Trophoblast cell (in vitro differentiated cells and primary cell): ENCODE data around the gene TYMP.

ENCODE experiments used
- DNase-seq, 2 donors: peaks; one replicate each; pipeline ENCODE4 v3.0.0-alpha.2; 2016
- H2AFZ ChIP-seq: 2 replicates; pipeline ENCODE4 v1.6.1; 2013; ENCODE audit warnings: low read length, moderate library complexity, mild to moderate bottlenecking; ENCODE audit not compliant: insufficient read depth, poor library complexity
- H2AK5ac ChIP-seq: 2 replicates; pipeline ENCODE4 v1.6.1; 2013; ENCODE audit warnings: mild to moderate bottlenecking, low read length
- H2BK120ac ChIP-seq: 2 replicates; pipeline ENCODE4 v1.6.1; 2013; ENCODE audit warnings: low read length, mild to moderate bottlenecking, moderate library complexity; ENCODE audit not compliant: insufficient read depth, poor library complexity
- H2BK12ac ChIP-seq: 2 replicates; pipeline ENCODE4 v1.6.1; 2013; ENCODE audit warnings: mild to moderate bottlenecking, low read length, moderate library complexity
- H2BK5ac ChIP-seq: 2 replicates; pipeline ENCODE4 v1.6.1; 2013; ENCODE audit warnings: low read length, low read depth, moderate library complexity, mild to moderate bottlenecking; ENCODE audit not compliant: poor library complexity
- H3K14ac ChIP-seq: 2 replicates; pipeline ENCODE4 v1.6.1; 2013; ENCODE audit warnings: mild to moderate bottlenecking, low read length
- H3K18ac ChIP-seq: 2 replicates; pipeline ENCODE4 v1.6.1; 2013; ENCODE audit warnings: mild to moderate bottlenecking, low read length
- H3K23ac ChIP-seq: 2 replicates; pipeline ENCODE4 v1.6.1; 2013; ENCODE audit warnings: low read length
- H3K27ac ChIP-seq: 2 replicates; pipeline ENCODE4 v1.5.1; 2013; ENCODE audit warnings: low read depth, mild to moderate bottlenecking, inconsistent platforms, low read length, moderate library complexity
- H3K27me3 ChIP-seq: 2 replicates; pipeline ENCODE4 v1.6.1; 2013; ENCODE audit warnings: inconsistent platforms, mild to moderate bottlenecking, low read length, moderate library complexity; ENCODE audit not compliant: insufficient read depth
- H3K36me3 ChIP-seq, 2 experiments: 1 replicate in 1 of 2; 2 replicates in 1 of 2; pipeline ENCODE4 v1.6.1; 2013; ENCODE audit warnings: low read length in 2 of 2, mild to moderate bottlenecking in 2 of 2, moderate library complexity in 1 of 2; ENCODE audit not compliant: insufficient read depth in 2 of 2, control insufficient read depth in 1 of 2
- H3K4ac ChIP-seq: 2 replicates; pipeline ENCODE4 v1.6.1; 2013; ENCODE audit warnings: low read depth, mild to moderate bottlenecking, low read length, moderate library complexity
- H3K4me1 ChIP-seq, 2 experiments: 1 replicate in 1 of 2; 2 replicates in 1 of 2; pipeline ENCODE4 v1.6.1; 2013; ENCODE audit warnings: low read length in 2 of 2, mild to moderate bottlenecking in 2 of 2, moderate library complexity in 1 of 2; ENCODE audit not compliant: insufficient read depth in 2 of 2, control insufficient read depth in 1 of 2
- H3K4me2 ChIP-seq: 2 replicates; pipeline ENCODE4 v1.6.1; 2013; ENCODE audit warnings: inconsistent platforms, mild to moderate bottlenecking, low read length, moderate library complexity
- H3K4me3 ChIP-seq: 2 replicates; pipeline ENCODE4 v1.5.1; 2013; ENCODE audit warnings: mild to moderate bottlenecking, low read depth, low read length, inconsistent platforms
- H3K79me1 ChIP-seq: one replicate; pipeline ENCODE4 v1.6.1; 2013; ENCODE audit warnings: low read length
- H3K79me2 ChIP-seq: 2 replicates; pipeline ENCODE4 v1.6.1; 2013; ENCODE audit warnings: low read length, mild to moderate bottlenecking; ENCODE audit not compliant: control insufficient read depth, insufficient read depth, poor library complexity
- H3K9ac ChIP-seq: 2 replicates; pipeline ENCODE4 v1.6.1; 2013; ENCODE audit warnings: mild to moderate bottlenecking, low read length
- H3K9me3 ChIP-seq: 2 replicates; pipeline ENCODE4 v1.6.1; 2013; ENCODE audit warnings: low read depth, mild to moderate bottlenecking, control low read depth, inconsistent platforms, low read length; ENCODE audit not compliant: insufficient read depth
- H4K12ac ChIP-seq: 2 replicates; pipeline ENCODE4 v1.6.1; 2013; ENCODE audit warnings: low read depth, mild to moderate bottlenecking, low read length, moderate library complexity
- H4K8ac ChIP-seq: 2 replicates; pipeline ENCODE4 v1.6.1; 2013; ENCODE audit warnings: low read depth, mild to moderate bottlenecking, low read length, moderate library complexity
- H4K91ac ChIP-seq: one replicate; pipeline ENCODE4 v1.6.1; 2013; ENCODE audit warnings: low read depth, mild to moderate bottlenecking, low read length, moderate library complexity
- WGBS: extraction: QIAGEN DNeasy Blood & Tissue Kit; methylation state at CpG from one replicate; pipeline ENCODE4 v1.1.7; 2013; ENCODE audit warnings: missing lambda C conversion rate; ENCODE audit not compliant: insufficient read length, insufficient coverage; ENCODE audit errors: extremely low coverage; 5-methylcytosine and 5-hydroxymethylcytosine counted together

TYMP gene

GRCh38 chr22:50507421-50507990 is 22.3 kb downstream of the TYMP start, which contains the start of gene LMF2:
TSS of gene LMF2 (minus strand) at chr22:50507702. CDS start at chr22:50507675, 27 bp downstream.
- no peaks in the 10 kb centered on the region for H3K9me3 ChIP-seq
- peak within 1 kb of the TSS; percentile 99 for H3K4me3 ChIP-seq
- peak within 1 kb of the TSS; percentile 90 for H3K4me2 ChIP-seq
- peak in 1 of 2 donors; percentile 73 for DNase-seq
- peak within 1 kb of the TSS; percentile 99 for H2AFZ ChIP-seq
- peaks cover 13% of the 10 kb centered on the region for H3K79me2 ChIP-seq
- peak within 1 kb of the TSS; percentile 97 for H3K9ac ChIP-seq
- peak within 1 kb of the TSS; percentile 100 for H3K18ac ChIP-seq
- peak within 1 kb of the TSS; percentile 98 for H3K14ac ChIP-seq
- H4K8ac ChIP-seq, result peak within 1 kb of the TSS; percentile 99
- peak within 1 kb of the TSS; percentile 93 for H2BK120ac ChIP-seq
- H2BK12ac ChIP-seq, result peak within 1 kb of the TSS; percentile 56
- no CpG with 5 or more reads among the region's 62 CpGs for WGBS
- peaks cover 6 to 15% of the 10 kb centered on the region in 2 experiments for H3K4me1 ChIP-seq
- H3K23ac ChIP-seq, result no peak within 1 kb of the TSS
- peaks cover 31 to 33% of the 10 kb centered on the region in 2 experiments for H3K36me3 ChIP-seq
- no peaks in the 10 kb centered on the region for H3K27me3 ChIP-seq
- peaks cover 8% of the 10 kb centered on the region for H3K79me1 ChIP-seq
- peak within 1 kb of the TSS; percentile 99 for H4K12ac ChIP-seq
- peak within 1 kb of the TSS; percentile 90 for H2BK5ac ChIP-seq
- peak within 1 kb of the TSS; percentile 96 for H4K91ac ChIP-seq
- H2AK5ac ChIP-seq, result peak within 1 kb of the TSS; percentile 99
- peak within 1 kb of the TSS; percentile 97 for H3K4ac ChIP-seq
- peak within 1 kb of the TSS; percentile 84 for H3K27ac ChIP-seq

- Histone ChIP-seq H4K91ac (peak overlapping the region; percentile 88), H3K9me3 (no peaks in the 10 kb centered on the region), H3K27ac (peak overlapping the region; percentile 56), H3K14ac (peak overlapping the region; percentile 98), H2AFZ (peak overlapping the region; percentile 99), H3K4me2 (peak overlapping the region; percentile 74), H3K4me1 (peaks cover 6 to 15% of the 10 kb centered on the region in 2 experiments), H2AK5ac (peak overlapping the region; percentile 87), H3K4ac (peak overlapping the region; percentile 97), H4K8ac (peak overlapping the region; percentile 97), H3K79me1 (peaks cover 8% of the 10 kb centered on the region), H3K27me3 (no peaks in the 10 kb centered on the region), H2BK5ac (peak overlapping the region; percentile 90), H3K18ac (peak overlapping the region; percentile 83), H4K12ac (peak overlapping the region; percentile 93), H2BK12ac (peak overlapping the region; percentile 56), H3K4me3 (peak overlapping the region; percentile 98), H3K79me2 (peaks cover 13% of the 10 kb centered on the region), H3K23ac (no peak overlapping the region), H3K36me3 (peaks cover 36 to 37% of the 10 kb centered on the region in 2 experiments), H3K9ac (peak overlapping the region; percentile 89), H2BK120ac (peak overlapping the region; percentile 87)
- no CpG with 5 or more reads among the region's 21 CpGs for WGBS
- DNase-seq, result peak; percentile 82 to 86
Measured at GRCh38 chr22:50506611-50507420, 23.0 kb downstream of the TYMP start.

- H4K8ac ChIP-seq, result no peak overlapping the region
- peak overlapping the region; percentile 2 for H3K18ac ChIP-seq
- H2BK120ac ChIP-seq, result no peak overlapping the region
- no peak overlapping the region for H3K4me3 ChIP-seq
- H4K91ac ChIP-seq, result no peak overlapping the region
- no peak overlapping the region for H3K14ac ChIP-seq
- H2AK5ac ChIP-seq, result peak overlapping the region; percentile 35
- no peak overlapping the region for H3K4ac ChIP-seq
- no peaks in the 10 kb centered on the region for H3K9me3 ChIP-seq
- no peak overlapping the region for H3K9ac ChIP-seq
- H3K36me3 ChIP-seq, result peaks cover 36 to 37% of the 10 kb centered on the region in 2 experiments
- H2BK5ac ChIP-seq, result no peak overlapping the region
- peaks cover 8% of the 10 kb centered on the region for H3K79me1 ChIP-seq
- no CpG with 5 or more reads among the region's 41 CpGs for WGBS
- peaks cover 13% of the 10 kb centered on the region for H3K79me2 ChIP-seq
- H3K23ac ChIP-seq, result no peak overlapping the region
- no peak for DNase-seq
- H2AFZ ChIP-seq, result no peak overlapping the region
- H3K4me2 ChIP-seq, result peak overlapping the region; percentile 74
- H3K27ac ChIP-seq, result no peak overlapping the region
- H3K27me3 ChIP-seq, result no peaks in the 10 kb centered on the region
- H3K4me1 ChIP-seq, result peaks cover 6 to 15% of the 10 kb centered on the region in 2 experiments
- H4K12ac ChIP-seq, result no peak overlapping the region
- no peak overlapping the region for H2BK12ac ChIP-seq
Measured at GRCh38 chr22:50505776-50506610, 23.8 kb downstream of the TYMP start.

GRCh38 chr22:50505276-50505775 is 24.5 kb downstream of the TYMP start:
- Histone ChIP-seq H3K14ac (no peak overlapping the region), H3K79me1 (peaks cover 8% of the 10 kb centered on the region), H3K18ac (no peak overlapping the region), H2BK5ac (no peak overlapping the region), H3K9me3 (no peaks in the 10 kb centered on the region), H3K4me2 (no peak overlapping the region), H2BK120ac (no peak overlapping the region), H3K79me2 (peaks cover 13% of the 10 kb centered on the region), H3K4me1 (peaks cover 6 to 15% of the 10 kb centered on the region in 2 experiments), H3K23ac (no peak overlapping the region), H2AK5ac (no peak overlapping the region), H3K36me3 (peaks cover 36 to 37% of the 10 kb centered on the region in 2 experiments), H4K12ac (no peak overlapping the region), H3K4ac (no peak overlapping the region), H2BK12ac (no peak overlapping the region), H3K9ac (no peak overlapping the region), H3K4me3 (no peak overlapping the region), H4K8ac (no peak overlapping the region), H3K27me3 (no peaks in the 10 kb centered on the region), H2AFZ (no peak overlapping the region), H4K91ac (no peak overlapping the region), H3K27ac (no peak overlapping the region)
- DNase-seq, result no peak
- no CpG with 5 or more reads among the region's 14 CpGs for WGBS
